Measurements from ENCODE around the gene FLOT2.
A peak's percentile ranks its signal among the peaks of the same experiment; 100 is the strongest.
"Not testable (repeated sequence)": the region's sequence is repeated elsewhere in the genome, so short reads cannot be mapped to it uniquely, and the experiment has no call there.

FLOT2 gene

DNA sequence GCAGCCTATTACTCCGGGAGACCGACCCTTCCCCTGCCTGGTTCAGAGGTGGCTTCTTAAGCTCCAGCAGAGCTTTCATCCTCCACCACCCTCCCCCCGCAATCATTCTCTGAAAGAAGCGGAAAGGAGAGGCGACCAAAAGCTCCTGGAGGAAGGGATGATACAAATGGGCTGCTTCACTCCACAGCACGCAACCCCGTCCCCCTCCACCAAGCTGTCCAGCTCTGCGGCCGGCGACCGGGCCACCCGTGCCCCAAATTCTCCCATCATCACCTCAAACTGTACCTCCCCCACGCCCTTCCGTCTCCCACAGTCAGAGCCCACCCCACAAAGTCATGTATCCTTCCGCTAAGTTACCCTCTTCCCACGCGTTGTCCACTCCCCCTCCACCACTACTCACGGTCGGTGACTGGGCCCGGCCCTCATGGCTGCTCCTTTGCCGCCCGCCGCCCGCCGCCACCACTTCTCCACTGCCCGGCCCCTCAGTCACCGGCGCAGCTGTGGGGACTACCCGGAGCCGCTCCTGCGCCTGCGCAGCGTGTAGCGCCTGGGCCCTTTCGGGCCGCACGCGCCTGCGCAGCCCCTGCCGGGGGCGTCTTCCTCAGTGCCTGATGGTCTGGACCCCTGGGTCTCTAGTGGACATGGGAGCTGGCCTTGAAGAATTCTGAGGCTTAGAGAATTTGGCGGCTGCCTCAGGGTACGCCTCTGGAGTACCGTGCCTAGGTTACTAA is 55.1 kb downstream of the FLOT2 start, which contains the start of gene FAM222B:
TSS of gene FAM222B (minus strand) at position 509 of the 731 bp plus-strand sequence. CDS start 76,123 bp downstream, outside the sequence.
- DNase-seq = peak; percentile 88 to 91

DNA sequence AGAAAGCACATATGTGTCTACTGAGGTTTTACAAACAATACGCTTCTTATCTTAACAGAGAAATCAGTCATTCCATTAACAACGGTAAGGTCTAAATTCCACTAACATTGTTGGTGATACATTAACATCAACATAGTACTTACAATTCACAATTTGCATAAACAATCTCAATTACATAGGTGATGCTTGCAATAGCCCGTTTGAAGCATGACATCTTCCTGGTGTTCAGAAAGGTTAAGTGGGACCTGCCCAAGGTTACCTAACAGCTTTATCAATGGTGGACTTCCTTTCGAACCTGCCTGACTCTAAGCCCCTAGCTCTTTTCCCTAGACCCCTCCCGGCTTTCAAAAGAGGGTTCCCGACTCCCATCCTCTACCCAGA is 55.6 kb downstream of the FLOT2 start:
- no peak for DNase-seq

DNA sequence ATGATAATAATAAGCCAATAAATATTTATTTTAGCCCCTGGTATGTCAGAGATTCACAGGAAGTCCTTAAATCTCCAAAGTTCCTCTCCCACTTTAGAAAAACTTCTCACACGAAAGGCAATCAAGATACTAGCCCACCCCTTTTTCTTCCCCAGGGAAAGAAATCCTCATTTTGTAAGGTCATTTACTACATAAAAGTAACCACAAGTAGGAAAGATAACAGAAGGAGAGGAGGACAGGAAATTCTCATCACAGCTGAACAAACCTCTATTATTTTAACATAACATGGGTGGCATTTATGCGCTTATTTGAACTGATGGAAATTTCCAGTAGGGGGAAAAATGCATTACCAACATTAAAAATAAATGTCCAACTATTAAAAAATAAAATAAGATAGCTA is 58.3 kb downstream of the FLOT2 start:
- DNase-seq = no peak

GRCh38 chr17:28836541-28836940 is 61.0 kb downstream of the FLOT2 start:
- DNase-seq = not testable (repeated sequence)

DNA sequence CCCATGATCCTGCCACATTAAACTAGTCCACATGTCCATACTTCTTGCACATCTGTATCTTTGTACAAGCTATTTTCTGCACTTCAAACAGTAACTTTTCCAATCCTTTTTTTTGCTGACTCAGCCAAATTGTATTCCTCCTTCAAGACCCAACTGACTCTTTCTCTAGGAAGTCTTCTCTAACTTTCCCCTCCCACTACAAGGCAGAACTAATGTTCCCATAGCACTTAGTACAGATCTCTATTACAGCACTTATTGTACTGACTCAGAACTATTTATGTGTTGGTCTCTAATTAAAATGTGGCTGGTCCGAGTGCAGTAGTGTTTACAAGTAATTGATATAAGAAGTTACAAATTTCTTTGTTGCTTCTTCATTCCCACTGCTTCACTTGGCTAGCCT is 63.1 kb downstream of the FLOT2 start:
- no peak for DNase-seq

All from activated T-cell treated with anti-CD3 and anti-CD28 coated beads, Interleukin-2, amount 50 U/mL, for 48 hours (primary cell).